ENCODE data around the gene ZNF474.

The ZNF474 gene

DNA sequence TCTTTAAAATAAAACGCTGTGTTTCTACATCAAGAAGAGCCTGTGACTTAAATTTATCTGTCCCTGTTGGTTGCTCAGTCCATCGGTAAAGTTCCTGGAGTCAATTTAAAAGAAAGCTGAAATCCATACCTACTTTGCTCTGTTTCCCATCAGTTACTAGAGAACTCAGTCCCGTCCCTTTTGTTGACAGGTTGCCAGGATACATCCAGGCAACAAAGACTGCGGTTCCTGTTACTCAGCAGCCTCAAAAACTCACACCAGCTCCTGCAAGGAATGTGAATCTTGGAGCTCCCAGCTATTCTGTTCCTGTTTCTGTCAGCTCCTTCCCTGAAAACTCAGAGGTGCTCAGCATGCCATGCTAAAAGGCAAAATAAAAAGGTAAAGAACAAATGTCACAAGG lies at the start of gene ZNF474:
ZNF474 (plus strand) TSS at position 241 of the 400 bp plus-strand sequence. CDS start 22,445 bp downstream, outside the sequence.
- TF ChIP-seq, protein P1, sequence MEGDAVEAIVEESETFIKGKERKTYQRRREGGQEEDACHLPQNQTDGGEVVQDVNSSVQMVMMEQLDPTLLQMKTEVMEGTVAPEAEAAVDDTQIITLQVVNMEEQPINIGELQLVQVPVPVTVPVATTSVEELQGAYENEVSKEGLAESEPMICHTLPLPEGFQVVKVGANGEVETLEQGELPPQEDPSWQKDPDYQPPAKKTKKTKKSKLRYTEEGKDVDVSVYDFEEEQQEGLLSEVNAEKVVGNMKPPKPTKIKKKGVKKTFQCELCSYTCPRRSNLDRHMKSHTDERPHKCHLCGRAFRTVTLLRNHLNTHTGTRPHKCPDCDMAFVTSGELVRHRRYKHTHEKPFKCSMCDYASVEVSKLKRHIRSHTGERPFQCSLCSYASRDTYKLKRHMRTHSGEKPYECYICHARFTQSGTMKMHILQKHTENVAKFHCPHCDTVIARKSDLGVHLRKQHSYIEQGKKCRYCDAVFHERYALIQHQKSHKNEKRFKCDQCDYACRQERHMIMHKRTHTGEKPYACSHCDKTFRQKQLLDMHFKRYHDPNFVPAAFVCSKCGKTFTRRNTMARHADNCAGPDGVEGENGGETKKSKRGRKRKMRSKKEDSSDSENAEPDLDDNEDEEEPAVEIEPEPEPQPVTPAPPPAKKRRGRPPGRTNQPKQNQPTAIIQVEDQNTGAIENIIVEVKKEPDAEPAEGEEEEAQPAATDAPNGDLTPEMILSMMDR (IDR thresholded peaks at IDR 0.05; ENCODE audit: borderline replicate concordance, insufficient read depth, low read depth, low read length) = no peak
- no peak within 1 kb of the TSS for H3K4me3 ChIP-seq (ENCODE audit: low read depth, low read length)

DNA sequence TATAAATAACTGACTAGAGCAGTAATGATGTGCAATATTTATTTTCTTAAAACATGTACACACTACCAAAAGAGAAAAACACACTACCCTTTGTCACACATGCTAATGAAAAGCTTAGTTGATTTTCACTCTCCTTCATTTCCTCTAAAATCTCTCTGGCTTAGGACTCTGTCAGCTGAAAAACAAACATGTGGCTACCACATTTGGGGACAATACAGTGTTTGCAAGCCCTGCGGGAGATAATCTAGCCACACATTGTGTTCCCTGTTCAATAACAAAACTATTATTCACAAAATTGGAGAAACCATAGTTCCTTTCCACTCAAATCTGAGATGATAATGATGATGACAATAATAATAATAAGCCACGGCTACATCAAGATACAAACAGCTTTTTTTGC lies 47.8 kb upstream of the ZNF474 start:
- TF ChIP-seq, protein P1 (IDR thresholded peaks at IDR 0.05; ENCODE audit: borderline replicate concordance, insufficient read depth, low read depth, low read length) = no peak
- no peak overlapping the region for H3K4me3 ChIP-seq (ENCODE audit: low read depth, low read length)

DNA sequence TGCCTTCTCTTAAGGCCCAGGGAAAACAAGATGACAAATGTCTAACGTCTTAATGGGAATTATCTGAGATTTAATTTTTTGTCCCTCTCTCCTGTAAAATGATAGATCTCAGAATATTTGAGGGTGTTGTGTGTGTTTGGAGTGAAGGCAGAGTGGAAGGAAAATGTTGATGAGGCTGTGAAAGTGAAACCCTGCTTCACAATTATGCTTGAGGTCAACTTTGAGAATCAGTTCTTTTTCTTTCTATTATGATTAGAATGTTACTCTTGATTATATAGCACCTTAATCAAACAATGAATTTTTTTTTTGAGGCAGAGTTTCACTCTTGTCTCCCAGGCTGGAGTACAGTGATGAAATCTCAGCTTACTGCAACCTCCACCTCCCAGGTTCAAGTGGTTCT lies 45.8 kb upstream of the ZNF474 start:
- TF ChIP-seq, protein P1 (IDR thresholded peaks at IDR 0.05; ENCODE audit: borderline replicate concordance, insufficient read depth, low read depth, low read length) = no peak
- H3K4me3 ChIP-seq (ENCODE audit: low read depth, low read length) = no peak overlapping the region

DNA sequence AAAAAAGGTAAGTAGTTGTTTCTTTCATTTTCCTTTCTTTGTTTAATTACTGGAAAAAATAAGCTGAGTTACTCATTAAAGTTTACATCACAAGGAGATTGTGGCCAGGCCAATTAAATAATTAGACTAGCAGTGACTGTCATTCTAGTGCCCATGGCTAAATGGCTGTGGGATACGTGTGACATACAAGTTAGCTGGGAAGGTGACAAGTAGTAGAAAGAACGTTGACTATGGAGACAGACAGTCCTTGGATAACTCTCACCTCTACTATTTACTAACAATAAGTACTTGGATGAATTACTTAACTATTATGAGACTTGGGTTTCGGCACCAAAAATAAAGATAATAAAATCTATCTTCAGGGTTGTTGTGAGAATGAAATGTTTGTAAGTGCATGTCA lies 44.3 kb upstream of the ZNF474 start:
- H3K4me3 ChIP-seq (ENCODE audit: low read depth, low read length) = no peak overlapping the region
- TF ChIP-seq, protein P1 (IDR thresholded peaks at IDR 0.05; ENCODE audit: borderline replicate concordance, insufficient read depth, low read depth, low read length) = no peak

DNA sequence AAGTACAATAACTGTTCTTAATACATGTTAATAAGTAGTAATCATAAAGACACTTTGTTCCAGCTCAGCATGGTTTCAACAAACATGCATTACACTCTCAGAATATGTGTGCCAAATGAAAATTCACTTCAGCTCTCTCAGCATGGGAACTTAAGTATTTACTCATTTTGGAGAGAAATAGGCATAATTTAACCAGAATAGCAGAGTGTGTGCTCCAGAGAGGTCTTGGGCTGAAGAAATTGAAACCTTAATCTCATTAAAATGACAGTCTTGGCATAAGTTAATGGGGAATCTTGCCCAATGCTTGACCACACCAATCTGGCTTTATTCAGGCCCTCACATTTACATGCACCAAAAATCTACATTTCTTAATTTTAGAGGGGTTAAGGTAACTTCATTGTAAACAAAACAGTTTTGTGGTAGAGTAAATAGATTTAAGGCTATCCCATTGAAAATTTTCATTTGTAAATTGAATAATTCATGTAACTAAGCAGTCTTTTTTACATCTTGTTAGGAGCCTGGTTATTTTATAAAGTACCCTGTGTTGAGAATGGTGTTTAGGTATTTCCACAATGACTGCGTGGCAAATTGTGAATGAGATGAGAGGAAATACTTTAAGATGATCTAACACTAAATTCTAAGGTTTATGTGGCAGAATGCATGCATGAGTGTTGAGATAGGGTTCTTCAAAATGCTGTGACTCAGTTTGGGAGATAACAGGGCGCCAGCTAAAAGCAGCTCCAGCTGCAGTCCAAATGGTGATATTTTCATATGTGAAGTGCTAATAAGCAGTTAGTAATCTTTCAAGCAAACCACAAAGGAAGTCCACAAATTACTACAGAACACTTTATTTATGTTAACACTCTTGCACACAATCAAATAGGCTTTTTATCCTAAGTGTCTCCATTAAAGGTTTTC lies 40.0 kb upstream of the ZNF474 start:
- TF ChIP-seq, protein P1 (IDR thresholded peaks at IDR 0.05; ENCODE audit: borderline replicate concordance, insufficient read depth, low read depth, low read length) = no peak
- H3K4me3 ChIP-seq (ENCODE audit: low read depth, low read length) = no peak overlapping the region

DNA sequence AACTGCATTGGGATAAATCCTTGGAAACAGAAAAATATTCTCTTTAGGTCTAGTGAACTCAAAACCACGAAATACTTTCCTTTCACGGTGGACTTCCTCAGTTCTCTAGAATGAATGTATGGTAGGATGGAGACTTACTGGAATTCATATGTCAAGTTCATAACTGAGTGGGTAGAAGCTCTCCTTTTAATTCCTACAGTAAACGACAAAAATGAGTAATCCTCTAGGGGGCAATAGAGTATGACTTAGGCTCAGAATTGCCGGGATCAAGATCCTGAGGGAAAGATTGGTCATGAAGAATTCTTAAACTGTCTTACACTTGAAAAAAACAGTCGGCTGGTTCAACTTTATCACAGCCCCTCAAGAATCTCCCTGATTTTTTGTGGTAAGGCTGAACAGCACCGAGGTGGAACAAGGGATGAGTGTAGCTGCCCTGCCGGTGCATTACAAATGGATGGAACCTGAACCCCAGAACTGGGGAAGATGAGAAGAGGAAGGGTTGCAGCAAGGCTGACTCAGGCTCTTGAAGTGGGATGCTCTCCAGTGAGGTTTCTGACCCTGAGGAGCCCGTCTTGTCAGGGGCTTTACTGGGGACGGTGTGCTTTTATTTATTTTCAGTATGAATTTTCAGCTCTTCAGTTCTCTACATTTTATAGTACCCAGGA lies 37.3 kb upstream of the ZNF474 start:
- no peak overlapping the region for H3K4me3 ChIP-seq (ENCODE audit: low read depth, low read length)
- TF ChIP-seq, protein P1 (IDR thresholded peaks at IDR 0.05; ENCODE audit: borderline replicate concordance, insufficient read depth, low read depth, low read length) = no peak

Measured in GM12875 (cell line).